Muscle layer of colon (tissue), 2 donors: ENCODE results near the gene CFAP410.

Experiments used
- H3K27ac ChIP-seq: one replicate; pipeline ENCODE4 v1.7.0; 2013; ENCODE audit warnings: low read depth, mild to moderate bottlenecking, low read length, moderate library complexity
- H3K27me3 ChIP-seq, 2 donors: one replicate each; pipeline ENCODE4 v1.7.0; 2013; ENCODE audit warnings: low read length in 2 of 2, mild to moderate bottlenecking in 2 of 2; ENCODE audit not compliant: insufficient read depth in 2 of 2, control insufficient read depth in 1 of 2
- H3K36me3 ChIP-seq: one replicate; pipeline ENCODE4 v1.7.0; 2013; ENCODE audit warnings: mild to moderate bottlenecking, low read length; ENCODE audit not compliant: insufficient read depth
- H3K4me1 ChIP-seq: one replicate; pipeline ENCODE4 v1.7.0; 2013; ENCODE audit warnings: mild to moderate bottlenecking, low read length; ENCODE audit not compliant: insufficient read depth
- H3K4me3 ChIP-seq, 2 donors: one replicate each; pipeline ENCODE4 v1.7.0; 2013; ENCODE audit warnings: low read length in 2 of 2, low read depth in 1 of 2, mild to moderate bottlenecking in 1 of 2, moderate library complexity in 1 of 2
- H3K9ac ChIP-seq: one replicate; pipeline ENCODE4 v1.7.0; 2013; ENCODE audit warnings: low read length
- H3K9me3 ChIP-seq: one replicate; pipeline ENCODE4 v1.7.0; 2013; ENCODE audit warnings: mild to moderate bottlenecking, low read length
- donor health status: abdominal sarcoma.
- donor health status: Adenocarcinoma of cecum.

Gene CFAP410

DNA sequence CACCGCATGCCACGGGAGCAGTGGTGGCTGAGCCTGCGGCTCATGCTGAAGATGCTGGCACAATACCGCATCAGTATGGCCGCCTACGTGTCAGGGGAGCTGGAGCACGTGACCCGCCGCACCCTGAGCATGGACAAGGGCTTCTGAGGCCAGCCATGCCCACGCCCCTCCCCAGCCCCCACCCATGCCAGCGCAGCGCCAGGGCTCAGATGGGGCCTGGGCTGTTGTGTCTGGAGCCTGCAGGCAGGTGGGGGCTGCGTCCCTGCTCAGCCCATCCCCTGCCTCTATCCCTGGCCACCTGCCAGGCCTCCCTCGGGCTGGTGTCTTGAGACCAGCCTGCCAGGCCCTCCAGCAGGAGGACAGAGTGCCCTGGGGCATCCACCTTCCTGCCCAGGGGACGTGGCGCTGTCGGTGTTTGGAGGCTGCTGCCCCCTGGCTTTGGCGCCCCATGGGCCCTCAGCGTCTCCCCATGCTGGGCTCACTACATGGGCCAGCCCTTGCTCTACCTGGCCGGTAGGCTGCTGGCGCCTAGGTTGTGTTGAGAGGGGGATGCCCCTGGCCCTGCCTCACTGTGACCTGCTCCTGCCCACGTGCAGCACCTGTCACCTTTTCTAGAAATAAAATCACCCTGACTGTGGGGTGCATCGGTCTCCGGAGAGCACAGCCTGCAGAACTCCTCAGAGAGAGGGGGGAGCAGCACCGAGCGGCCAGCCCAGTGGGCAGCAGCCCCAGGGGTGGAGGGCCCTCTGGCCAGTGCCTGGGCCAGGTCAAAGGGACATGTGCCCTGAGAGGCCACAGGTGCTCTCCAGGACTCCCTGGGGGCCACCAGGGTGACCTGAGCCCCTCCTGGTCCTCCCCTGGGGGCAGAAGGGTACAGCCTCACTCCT is 12.2 kb downstream of the CFAP410 start:
- H3K27ac ChIP-seq, result no peak overlapping the region
- no peak overlapping the region for H3K9ac ChIP-seq
- no peak overlapping the region for H3K4me3 ChIP-seq
- no peaks in the 10 kb centered on the region for H3K9me3 ChIP-seq
- no peaks in the 10 kb centered on the region for H3K27me3 ChIP-seq
- no peaks in the 10 kb centered on the region for H3K4me1 ChIP-seq
- H3K36me3 ChIP-seq, result peaks cover 22% of the 10 kb centered on the region

DNA sequence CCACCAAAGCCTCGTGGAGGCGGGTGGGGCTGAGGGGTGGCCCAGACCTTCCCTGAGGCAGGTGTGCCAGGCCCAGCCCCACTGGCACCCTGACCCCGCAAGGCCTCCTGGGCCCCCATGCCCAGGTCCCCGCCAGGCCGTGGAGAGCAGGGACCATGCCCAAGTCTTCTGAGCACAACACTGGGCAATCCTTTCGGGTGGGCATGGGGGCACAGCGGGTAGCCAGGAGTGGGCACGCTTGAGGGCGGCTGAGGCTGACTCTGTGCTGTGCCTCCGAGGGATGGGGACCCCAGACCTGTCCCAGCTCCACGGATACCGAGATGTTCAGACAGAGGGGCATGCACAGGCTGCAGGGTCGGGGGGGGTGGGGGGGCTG is 12.9 kb downstream of the CFAP410 start:
- H3K9me3 ChIP-seq, result no peaks in the 10 kb centered on the region
- no peaks in the 10 kb centered on the region for H3K4me1 ChIP-seq
- H3K27ac ChIP-seq, result no peak overlapping the region
- H3K36me3 ChIP-seq, result peaks cover 18% of the 10 kb centered on the region
- H3K27me3 ChIP-seq, result no peaks in the 10 kb centered on the region
- no peak overlapping the region for H3K4me3 ChIP-seq
- no peak overlapping the region for H3K9ac ChIP-seq

- H3K4me1 ChIP-seq, result no peaks in the 10 kb centered on the region
- no peaks in the 10 kb centered on the region for H3K27me3 ChIP-seq
- no peak overlapping the region for H3K9ac ChIP-seq
- no peaks in the 10 kb centered on the region for H3K9me3 ChIP-seq
- peaks cover 18% of the 10 kb centered on the region for H3K36me3 ChIP-seq
- H3K4me3 ChIP-seq, result no peak overlapping the region
- no peak overlapping the region for H3K27ac ChIP-seq
These were observed 13.6 kb downstream of the CFAP410 start for GRCh38 chr21:44325386-44326271.

- Histone ChIP-seq H3K9ac (no peak overlapping the region), H3K9me3 (no peaks in the 10 kb centered on the region), H3K27ac (no peak overlapping the region), H3K36me3 (peaks cover 18% of the 10 kb centered on the region), H3K4me1 (no peaks in the 10 kb centered on the region), H3K27me3 (no peaks in the 10 kb centered on the region), H3K4me3 (no peak overlapping the region)
These were observed 14.4 kb downstream of the CFAP410 start for GRCh38 chr21:44324854-44325107.

- Histone ChIP-seq H3K9ac (no peak overlapping the region), H3K4me3 (no peak overlapping the region), H3K27ac (no peak overlapping the region), H3K9me3 (no peaks in the 10 kb centered on the region), H3K4me1 (no peaks in the 10 kb centered on the region), H3K36me3 (peaks cover 18% of the 10 kb centered on the region), H3K27me3 (no peaks in the 10 kb centered on the region)
These were observed 14.9 kb downstream of the CFAP410 start for GRCh38 chr21:44324106-44324853.

DNA sequence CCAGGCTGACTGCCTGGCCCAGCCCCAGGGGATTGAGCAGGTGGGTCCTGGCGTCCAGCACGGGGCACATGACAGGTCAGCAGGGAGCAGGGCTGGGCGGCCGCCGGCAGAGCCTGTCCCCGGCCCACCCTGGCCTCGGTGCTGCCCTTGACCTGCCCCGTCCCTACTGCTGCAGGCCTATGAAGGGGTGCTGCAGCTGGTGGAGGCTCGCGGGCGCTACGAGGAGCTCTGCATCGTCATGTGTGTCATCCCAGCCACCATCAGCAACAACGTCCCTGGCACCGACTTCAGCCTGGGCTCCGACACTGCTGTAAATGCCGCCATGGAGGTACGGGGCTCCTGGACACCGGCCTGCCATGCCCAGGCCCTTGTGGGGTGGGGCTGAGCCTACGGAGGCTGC is 15.6 kb downstream of the CFAP410 start:
- Histone ChIP-seq H3K27ac (no peak overlapping the region), H3K9me3 (no peaks in the 10 kb centered on the region), H3K4me3 (no peak overlapping the region), H3K27me3 (no peaks in the 10 kb centered on the region), H3K36me3 (peaks cover 18% of the 10 kb centered on the region), H3K4me1 (no peaks in the 10 kb centered on the region), H3K9ac (no peak overlapping the region)

DNA sequence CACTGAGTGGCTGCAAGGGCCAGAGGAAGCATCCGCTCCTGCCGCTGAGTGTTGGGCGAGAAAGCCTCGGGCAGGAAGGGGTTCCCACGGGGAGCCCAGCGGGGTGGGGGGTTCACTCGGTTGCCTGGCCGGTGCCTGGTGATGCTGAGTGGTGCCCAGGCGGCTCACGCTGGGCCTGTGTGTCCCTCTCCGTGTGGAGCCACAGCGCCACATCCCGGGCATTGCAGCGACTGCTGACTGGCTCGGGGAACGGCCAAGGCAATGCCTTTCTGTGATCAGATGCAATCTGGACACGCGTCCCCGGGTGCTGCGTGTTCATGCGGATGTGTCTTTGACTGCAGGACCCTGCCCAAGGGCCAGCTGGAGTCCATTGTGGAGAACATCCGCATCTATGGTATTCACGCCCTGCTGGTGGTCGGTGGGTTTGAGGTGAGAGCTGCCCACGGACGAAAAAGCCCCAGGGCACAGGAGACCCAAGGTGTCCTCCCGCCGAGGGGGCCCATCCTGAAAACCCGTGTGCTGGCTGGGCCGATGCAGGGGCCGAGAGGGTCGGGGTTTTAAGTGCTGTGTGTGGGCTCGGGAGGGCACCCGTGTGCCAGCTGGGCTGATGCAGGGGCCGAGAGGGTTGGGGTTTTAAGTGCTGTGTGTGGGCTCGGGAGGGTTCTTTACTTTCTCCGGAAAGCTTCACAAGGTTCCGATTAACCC is 16.4 kb downstream of the CFAP410 start:
- Histone ChIP-seq H3K4me1 (no peaks in the 10 kb centered on the region), H3K36me3 (peaks cover 18% of the 10 kb centered on the region), H3K27ac (no peak overlapping the region), H3K4me3 (no peak overlapping the region), H3K27me3 (no peaks in the 10 kb centered on the region), H3K9me3 (no peaks in the 10 kb centered on the region), H3K9ac (no peak overlapping the region)

- Histone ChIP-seq H3K4me3 (no peak overlapping the region), H3K4me1 (no peaks in the 10 kb centered on the region), H3K9me3 (no peaks in the 10 kb centered on the region), H3K36me3 (peaks cover 18% of the 10 kb centered on the region), H3K27me3 (no peaks in the 10 kb centered on the region), H3K9ac (no peak overlapping the region), H3K27ac (no peak overlapping the region)
These were observed 17.2 kb downstream of the CFAP410 start for GRCh38 chr21:44321846-44322450.

GRCh38 chr21:44320847-44321246 is 18.3 kb downstream of the CFAP410 start:
- Histone ChIP-seq H3K9me3 (no peaks in the 10 kb centered on the region), H3K4me1 (no peaks in the 10 kb centered on the region), H3K27ac (no peak overlapping the region), H3K9ac (no peak overlapping the region), H3K36me3 (peaks cover 15% of the 10 kb centered on the region), H3K27me3 (no peaks in the 10 kb centered on the region), H3K4me3 (no peak overlapping the region)

- H3K9ac ChIP-seq, result no peak overlapping the region
- H3K27ac ChIP-seq, result no peak overlapping the region
- no peaks in the 10 kb centered on the region for H3K4me1 ChIP-seq
- no peak overlapping the region for H3K4me3 ChIP-seq
- no peaks in the 10 kb centered on the region for H3K9me3 ChIP-seq
- peaks cover 12% of the 10 kb centered on the region for H3K36me3 ChIP-seq
- no peaks in the 10 kb centered on the region for H3K27me3 ChIP-seq
These were observed 19.7 kb downstream of the CFAP410 start for GRCh38 chr21:44319407-44320065.
